HEK293 (cell line): ENCODE measurements around the gene GCFC2.
A peak's percentile ranks its signal among the peaks of the same experiment; 100 is the strongest.

Experiments
- CTCF ChIA-PET: fragments of 350-600 bp; formaldehyde crosslinking; extraction: SDS; loops from one replicate; lab custom pipeline; 2021; ENCODE audit warnings: antibody characterized with exemption; lab: Yijun Ruan, JAX
- POLR2A ChIA-PET: fragments of 300-600 bp; formaldehyde crosslinking; extraction: SDS; loops from one replicate; lab custom pipeline; 2020; ENCODE audit warnings: antibody characterized with exemption, inconsistent platforms; lab: Yijun Ruan, JAX
- H3K27ac ChIP-seq: fragments of 200-500 bp; sonication (Bioruptor generic); 2 replicates; pipeline ENCODE4 v1.5.1; 2014; ENCODE audit warnings: low read depth, low read length, control low read depth, inconsistent platforms; ENCODE audit errors: extremely low read depth
- H3K36me3 ChIP-seq, 2 experiments: fragments of 200-500 bp in 1 of 2; sonication (Bioruptor generic) in 1 of 2; 1 replicate in 1 of 2; 2 replicates in 1 of 2; pipeline ENCODE4 v1.5.1; 2014 to 2017; ENCODE audit warnings: inconsistent platforms in 2 of 2, low read length in 2 of 2; ENCODE audit not compliant: control insufficient read depth in 2 of 2, insufficient read depth in 1 of 2
- H3K4me1 ChIP-seq: fragments of 200-500 bp; sonication (Bioruptor generic); 2 replicates; pipeline ENCODE4 v1.5.1; 2014; ENCODE audit warnings: mild to moderate bottlenecking, low read length, inconsistent platforms; ENCODE audit not compliant: control insufficient read depth, insufficient read depth
- H3K4me3 ChIP-seq: 2 replicates; pipeline ENCODE4 v1.5.1; 2011; ENCODE audit warnings: low read depth, mild to moderate bottlenecking, control low read depth, low read length, moderate library complexity
- H3K9me3 ChIP-seq: fragments of 200-500 bp; sonication (Bioruptor generic); 2 replicates; pipeline ENCODE4 v1.5.1; 2014; ENCODE audit warnings: low read depth, low read length, inconsistent platforms; ENCODE audit not compliant: control insufficient read depth, insufficient read depth
- EGR2 ChIP-seq: fragments of 450-650 bp; formaldehyde crosslinking; IDR thresholded peaks from 2 replicates; pipeline ENCODE4 v1.5.1; 2016; ENCODE audit warnings: low read depth, missing biosample characterization, missing genetic modification characterization
- KLF1 ChIP-seq: fragments of 450-650 bp; formaldehyde crosslinking; IDR thresholded peaks from 2 replicates; pipeline ENCODE4 v1.5.1; 2016; ENCODE audit warnings: missing biosample characterization, missing genetic modification characterization
- SP2 ChIP-seq: fragments of 450-650 bp; formaldehyde crosslinking; IDR thresholded peaks from 2 replicates; pipeline ENCODE4 v1.5.1; 2016; ENCODE audit warnings: missing biosample characterization, missing genetic modification characterization
- TCF7L2 ChIP-seq: IDR thresholded peaks from 2 replicates; pipeline ENCODE4 v1.6.1; 2011; ENCODE audit warnings: low read depth, mild to moderate bottlenecking, inconsistent platforms, low read length, moderate library complexity, borderline replicate concordance
- TRIM28 ChIP-seq: IDR thresholded peaks from 2 replicates; pipeline ENCODE4 v1.6.1; 2011; ENCODE audit warnings: low read length, control low read depth, borderline replicate concordance
- ZBTB17 ChIP-seq: fragments of 450-650 bp; formaldehyde crosslinking; IDR thresholded peaks from 2 replicates; pipeline ENCODE4 v1.5.1; 2016; ENCODE audit warnings: missing biosample characterization, missing genetic modification characterization
- ZBTB48 ChIP-seq: fragments of 450-650 bp; formaldehyde crosslinking; IDR thresholded peaks from 2 replicates; pipeline ENCODE4 v1.5.1; 2016; ENCODE audit warnings: missing biosample characterization, missing genetic modification characterization
- ZFP69B ChIP-seq: fragments of 450-650 bp; formaldehyde crosslinking; IDR thresholded peaks from 2 replicates; pipeline ENCODE4 v1.5.1; 2016; ENCODE audit warnings: missing biosample characterization, missing genetic modification characterization
- ZNF19 ChIP-seq: fragments of 450-650 bp; formaldehyde crosslinking; IDR thresholded peaks from 2 replicates; pipeline ENCODE4; 2016; ENCODE audit warnings: missing biosample characterization, missing genetic modification characterization, low read depth
- ZNF202 ChIP-seq: fragments of 450-650 bp; formaldehyde crosslinking; IDR thresholded peaks from 2 replicates; pipeline ENCODE4 v1.5.1; 2016; ENCODE audit warnings: missing biosample characterization, missing genetic modification characterization, borderline replicate concordance
- ZNF214 ChIP-seq: fragments of 450-650 bp; formaldehyde crosslinking; IDR thresholded peaks from 2 replicates; pipeline ENCODE4 v1.5.1; 2017; ENCODE audit warnings: missing biosample characterization, mild to moderate bottlenecking, missing genetic modification characterization, borderline replicate concordance
- ZNF302 ChIP-seq: fragments of 450-650 bp; formaldehyde crosslinking; IDR thresholded peaks from 2 replicates; pipeline ENCODE4 v1.5.1; 2016; ENCODE audit warnings: missing biosample characterization, missing genetic modification characterization, low read depth
- ZNF433 ChIP-seq: fragments of 450-650 bp; formaldehyde crosslinking; IDR thresholded peaks from 2 replicates; pipeline ENCODE4 v1.5.1; 2016; ENCODE audit warnings: missing biosample characterization, missing genetic modification characterization, low read depth
- ZNF529 ChIP-seq: fragments of 450-650 bp; formaldehyde crosslinking; IDR thresholded peaks from 2 replicates; pipeline ENCODE4 v1.5.1; 2017; ENCODE audit warnings: missing genetic modification characterization, missing biosample characterization; ENCODE audit not compliant: insufficient replicate concordance
- ZNF558 ChIP-seq: fragments of 450-650 bp; formaldehyde crosslinking; IDR thresholded peaks from 2 replicates; pipeline ENCODE4 v1.5.1; 2016; ENCODE audit warnings: missing biosample characterization, missing genetic modification characterization
- ZNF585B ChIP-seq: fragments of 450-650 bp; formaldehyde crosslinking; IDR thresholded peaks from 2 replicates; pipeline ENCODE4 v1.5.1; 2016; ENCODE audit warnings: missing biosample characterization, missing genetic modification characterization
- ZNF596 ChIP-seq: fragments of 450-650 bp; IDR thresholded peaks from 2 replicates; pipeline ENCODE4 v1.5.0; 2018; ENCODE audit warnings: missing biosample characterization, mild to moderate bottlenecking, missing genetic modification characterization, moderate library complexity
- ZNF624 ChIP-seq: fragments of 450-650 bp; formaldehyde crosslinking; IDR thresholded peaks from 2 replicates; pipeline ENCODE4 v1.5.1; 2017; ENCODE audit warnings: missing biosample characterization, missing genetic modification characterization
- ZNF664 ChIP-seq: fragments of 450-650 bp; formaldehyde crosslinking; IDR thresholded peaks from 2 replicates; pipeline ENCODE4 v1.5.1; 2016; ENCODE audit warnings: missing biosample characterization, missing genetic modification characterization
- TF ChIP-seq, protein P1 (sequence below): fragments of 450-650 bp; formaldehyde crosslinking; IDR thresholded peaks from 2 replicates; pipeline ENCODE4 v1.5.1; 2016; ENCODE audit warnings: missing biosample characterization, missing genetic modification characterization
- TF ChIP-seq, protein P2 (sequence below): fragments of 450-650 bp; formaldehyde crosslinking; IDR thresholded peaks from 2 replicates; pipeline ENCODE4 v1.5.1; 2016; ENCODE audit warnings: missing biosample characterization, missing genetic modification characterization
- TF ChIP-seq, protein P3 (sequence below): fragments of 450-650 bp; IDR thresholded peaks from 2 replicates; pipeline ENCODE4 v1.5.1; 2018; ENCODE audit warnings: missing biosample characterization, mild to moderate bottlenecking, missing genetic modification characterization
- TF ChIP-seq, protein P4 (sequence below): fragments of 450-650 bp; formaldehyde crosslinking; IDR thresholded peaks from 2 replicates; pipeline ENCODE4 v1.5.1; 2016; ENCODE audit warnings: missing biosample characterization, missing genetic modification characterization
- TF ChIP-seq, protein P5 (sequence below): fragments of 450-650 bp; formaldehyde crosslinking; IDR thresholded peaks from 2 replicates; pipeline ENCODE4 v1.5.0; 2017; ENCODE audit warnings: missing biosample characterization, missing genetic modification characterization, borderline replicate concordance

Gene GCFC2

DNA sequence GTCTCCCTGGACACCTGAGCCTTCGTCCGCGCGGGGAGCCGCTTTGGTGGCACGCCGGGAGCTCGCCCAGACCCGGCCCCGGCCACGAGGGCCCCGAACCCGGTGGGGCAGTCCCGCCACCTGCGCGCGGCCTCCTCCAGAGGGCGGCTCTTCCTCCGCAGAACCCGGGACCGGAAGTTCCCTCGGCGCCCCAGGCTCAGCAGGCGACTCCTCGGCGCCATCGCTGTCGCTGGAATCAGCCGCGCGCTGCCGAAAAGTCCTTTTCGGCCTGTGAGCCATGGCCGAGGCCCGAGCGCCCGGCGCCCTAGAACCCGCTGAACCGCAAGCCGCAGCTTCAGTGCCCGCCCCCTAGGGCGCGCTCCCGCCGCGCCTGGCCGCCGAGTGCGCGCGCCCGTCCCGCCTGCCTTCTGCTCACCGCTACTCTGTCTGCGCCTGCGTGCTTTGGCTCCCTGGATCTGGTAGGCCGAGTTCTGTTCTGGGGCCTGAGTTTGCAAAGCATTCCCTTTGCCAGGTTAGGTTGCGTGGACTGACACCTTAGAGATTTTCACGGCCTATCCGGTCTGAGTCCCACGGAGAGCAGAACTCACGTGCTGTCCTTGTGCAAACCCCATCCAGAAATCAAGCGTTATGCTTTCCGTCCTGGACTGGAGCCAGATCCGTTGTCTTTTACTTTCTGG, at the start of gene GCFC2 (continued):
- TF ChIP-seq ZNF664 (tag by site-specific recombination) (no peak), ZNF585B (tag by site-specific recombination) (no peak), ZNF302 (no peak), ZFP69B (tag by site-specific recombination) (no peak), ZNF202 (tag by site-specific recombination) (no peak), EGR2 (0 out of 2 replicates have a peak, but pooled peaks have one; percentile 29), ZBTB48 (no peak), ZNF19 (no peak), TCF7L2 (no peak), ZNF433 (tag by site-specific recombination) (no peak), ZNF596 (tag by site-specific recombination) (no peak), TRIM28 (peak; percentile 71; the same call in 1 of the 2 replicates)
- TF ChIP-seq, protein P1, sequence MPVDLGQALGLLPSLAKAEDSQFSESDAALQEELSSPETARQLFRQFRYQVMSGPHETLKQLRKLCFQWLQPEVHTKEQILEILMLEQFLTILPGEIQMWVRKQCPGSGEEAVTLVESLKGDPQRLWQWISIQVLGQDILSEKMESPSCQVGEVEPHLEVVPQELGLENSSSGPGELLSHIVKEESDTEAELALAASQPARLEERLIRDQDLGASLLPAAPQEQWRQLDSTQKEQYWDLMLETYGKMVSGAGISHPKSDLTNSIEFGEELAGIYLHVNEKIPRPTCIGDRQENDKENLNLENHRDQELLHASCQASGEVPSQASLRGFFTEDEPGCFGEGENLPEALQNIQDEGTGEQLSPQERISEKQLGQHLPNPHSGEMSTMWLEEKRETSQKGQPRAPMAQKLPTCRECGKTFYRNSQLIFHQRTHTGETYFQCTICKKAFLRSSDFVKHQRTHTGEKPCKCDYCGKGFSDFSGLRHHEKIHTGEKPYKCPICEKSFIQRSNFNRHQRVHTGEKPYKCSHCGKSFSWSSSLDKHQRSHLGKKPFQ: no peak
- TF ChIP-seq, protein P2, sequence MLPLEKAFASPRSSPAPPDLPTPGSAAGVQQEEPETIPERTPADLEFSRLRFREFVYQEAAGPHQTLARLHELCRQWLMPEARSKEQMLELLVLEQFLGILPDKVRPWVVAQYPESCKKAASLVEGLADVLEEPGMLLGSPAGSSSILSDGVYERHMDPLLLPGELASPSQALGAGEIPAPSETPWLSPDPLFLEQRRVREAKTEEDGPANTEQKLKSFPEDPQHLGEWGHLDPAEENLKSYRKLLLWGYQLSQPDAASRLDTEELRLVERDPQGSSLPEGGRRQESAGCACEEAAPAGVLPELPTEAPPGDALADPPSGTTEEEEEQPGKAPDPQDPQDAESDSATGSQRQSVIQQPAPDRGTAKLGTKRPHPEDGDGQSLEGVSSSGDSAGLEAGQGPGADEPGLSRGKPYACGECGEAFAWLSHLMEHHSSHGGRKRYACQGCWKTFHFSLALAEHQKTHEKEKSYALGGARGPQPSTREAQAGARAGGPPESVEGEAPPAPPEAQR (tag by site-specific recombination): no peak
- TF ChIP-seq, protein P3, sequence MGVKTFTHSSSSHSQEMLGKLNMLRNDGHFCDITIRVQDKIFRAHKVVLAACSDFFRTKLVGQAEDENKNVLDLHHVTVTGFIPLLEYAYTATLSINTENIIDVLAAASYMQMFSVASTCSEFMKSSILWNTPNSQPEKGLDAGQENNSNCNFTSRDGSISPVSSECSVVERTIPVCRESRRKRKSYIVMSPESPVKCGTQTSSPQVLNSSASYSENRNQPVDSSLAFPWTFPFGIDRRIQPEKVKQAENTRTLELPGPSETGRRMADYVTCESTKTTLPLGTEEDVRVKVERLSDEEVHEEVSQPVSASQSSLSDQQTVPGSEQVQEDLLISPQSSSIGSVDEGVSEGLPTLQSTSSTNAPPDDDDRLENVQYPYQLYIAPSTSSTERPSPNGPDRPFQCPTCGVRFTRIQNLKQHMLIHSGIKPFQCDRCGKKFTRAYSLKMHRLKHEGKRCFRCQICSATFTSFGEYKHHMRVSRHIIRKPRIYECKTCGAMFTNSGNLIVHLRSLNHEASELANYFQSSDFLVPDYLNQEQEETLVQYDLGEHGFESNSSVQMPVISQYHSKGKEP (tag by site-specific recombination): no peak
- TF ChIP-seq, protein P4, sequence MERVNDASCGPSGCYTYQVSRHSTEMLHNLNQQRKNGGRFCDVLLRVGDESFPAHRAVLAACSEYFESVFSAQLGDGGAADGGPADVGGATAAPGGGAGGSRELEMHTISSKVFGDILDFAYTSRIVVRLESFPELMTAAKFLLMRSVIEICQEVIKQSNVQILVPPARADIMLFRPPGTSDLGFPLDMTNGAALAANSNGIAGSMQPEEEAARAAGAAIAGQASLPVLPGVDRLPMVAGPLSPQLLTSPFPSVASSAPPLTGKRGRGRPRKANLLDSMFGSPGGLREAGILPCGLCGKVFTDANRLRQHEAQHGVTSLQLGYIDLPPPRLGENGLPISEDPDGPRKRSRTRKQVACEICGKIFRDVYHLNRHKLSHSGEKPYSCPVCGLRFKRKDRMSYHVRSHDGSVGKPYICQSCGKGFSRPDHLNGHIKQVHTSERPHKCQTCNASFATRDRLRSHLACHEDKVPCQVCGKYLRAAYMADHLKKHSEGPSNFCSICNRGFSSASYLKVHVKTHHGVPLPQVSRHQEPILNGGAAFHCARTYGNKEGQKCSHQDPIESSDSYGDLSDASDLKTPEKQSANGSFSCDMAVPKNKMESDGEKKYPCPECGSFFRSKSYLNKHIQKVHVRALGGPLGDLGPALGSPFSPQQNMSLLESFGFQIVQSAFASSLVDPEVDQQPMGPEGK (tag by site-specific recombination): peak; percentile 54; the same call in 1 of the 2 replicates

DNA sequence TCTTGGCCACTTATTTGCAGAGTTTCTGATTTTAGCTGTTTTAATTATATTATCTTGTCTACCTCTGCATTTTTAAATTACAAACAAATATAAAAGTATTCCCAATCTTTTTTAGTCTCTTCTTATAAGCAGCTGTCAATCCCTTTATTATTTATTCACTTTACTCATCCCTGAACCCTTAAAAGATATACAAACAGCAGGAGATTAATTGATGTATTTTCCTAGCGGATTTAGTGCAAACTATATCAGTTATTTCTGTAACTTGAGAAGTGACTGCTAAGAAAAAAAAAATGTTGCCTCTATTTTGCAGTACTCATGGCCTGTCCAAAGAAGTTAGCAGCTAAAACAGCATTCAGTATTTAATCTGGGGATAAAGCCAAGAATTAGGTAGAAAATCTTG, 42.1 kb upstream of the GCFC2 start:
- no peak overlapping the region for H3K27ac ChIP-seq
- ChIA-PET CTCF (no interaction called here), POLR2A (no interaction called here)
- no peaks in the 10 kb centered on the region for H3K36me3 ChIP-seq
- H3K9me3 ChIP-seq: no peaks in the 10 kb centered on the region
- no peak overlapping the region for H3K4me3 ChIP-seq
- TF ChIP-seq ZBTB17 (tag by site-specific recombination) (no peak), ZNF624 (no peak), SP2 (tag by site-specific recombination) (no peak), ZNF558 (tag by site-specific recombination) (no peak), KLF1 (tag by site-specific recombination) (no peak), ZNF529 (tag by site-specific recombination) (no peak), ZNF214 (tag by site-specific recombination) (no peak)
- TF ChIP-seq, protein P5, sequence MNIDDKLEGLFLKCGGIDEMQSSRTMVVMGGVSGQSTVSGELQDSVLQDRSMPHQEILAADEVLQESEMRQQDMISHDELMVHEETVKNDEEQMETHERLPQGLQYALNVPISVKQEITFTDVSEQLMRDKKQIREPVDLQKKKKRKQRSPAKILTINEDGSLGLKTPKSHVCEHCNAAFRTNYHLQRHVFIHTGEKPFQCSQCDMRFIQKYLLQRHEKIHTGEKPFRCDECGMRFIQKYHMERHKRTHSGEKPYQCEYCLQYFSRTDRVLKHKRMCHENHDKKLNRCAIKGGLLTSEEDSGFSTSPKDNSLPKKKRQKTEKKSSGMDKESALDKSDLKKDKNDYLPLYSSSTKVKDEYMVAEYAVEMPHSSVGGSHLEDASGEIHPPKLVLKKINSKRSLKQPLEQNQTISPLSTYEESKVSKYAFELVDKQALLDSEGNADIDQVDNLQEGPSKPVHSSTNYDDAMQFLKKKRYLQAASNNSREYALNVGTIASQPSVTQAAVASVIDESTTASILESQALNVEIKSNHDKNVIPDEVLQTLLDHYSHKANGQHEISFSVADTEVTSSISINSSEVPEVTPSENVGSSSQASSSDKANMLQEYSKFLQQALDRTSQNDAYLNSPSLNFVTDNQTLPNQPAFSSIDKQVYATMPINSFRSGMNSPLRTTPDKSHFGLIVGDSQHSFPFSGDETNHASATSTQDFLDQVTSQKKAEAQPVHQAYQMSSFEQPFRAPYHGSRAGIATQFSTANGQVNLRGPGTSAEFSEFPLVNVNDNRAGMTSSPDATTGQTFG (tag by site-specific recombination): no peak
- TF ChIP-seq, all 188 proteins: peak for 0
- H3K4me1 ChIP-seq: peaks cover 3% of the 10 kb centered on the region; the same call in 1 of the 2 replicates
